Raji (cell line): ENCODE results near the gene CCDC110.

Experiments
- POLR2A ChIP-seq: IDR thresholded peaks from 2 replicates; pipeline ENCODE4 v1.6.1; 2011; ENCODE audit warnings: low read depth, low read length, control low read depth; ENCODE audit not compliant: insufficient read depth

The CCDC110 gene

DNA sequence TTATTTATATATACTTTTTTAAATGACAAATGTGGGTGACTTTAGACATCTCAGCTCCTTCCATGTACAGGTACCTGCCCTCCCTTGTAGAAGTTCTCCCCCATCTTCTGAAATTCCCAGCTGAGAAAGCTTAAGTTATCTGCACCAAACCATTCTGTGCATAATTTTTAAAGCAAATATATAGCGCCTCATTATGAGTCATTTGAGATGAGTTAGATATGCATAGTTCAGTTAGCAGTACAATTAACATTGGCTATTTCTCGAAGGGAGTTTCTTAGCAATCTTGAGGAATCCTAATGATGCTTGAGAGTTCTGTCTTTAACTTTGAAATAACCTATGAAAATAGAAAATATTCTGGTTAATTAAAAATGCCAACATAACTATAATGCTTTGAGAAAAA lies 26.3 kb downstream of the CCDC110 start:
- TF ChIP-seq POLR2A, result no peak

DNA sequence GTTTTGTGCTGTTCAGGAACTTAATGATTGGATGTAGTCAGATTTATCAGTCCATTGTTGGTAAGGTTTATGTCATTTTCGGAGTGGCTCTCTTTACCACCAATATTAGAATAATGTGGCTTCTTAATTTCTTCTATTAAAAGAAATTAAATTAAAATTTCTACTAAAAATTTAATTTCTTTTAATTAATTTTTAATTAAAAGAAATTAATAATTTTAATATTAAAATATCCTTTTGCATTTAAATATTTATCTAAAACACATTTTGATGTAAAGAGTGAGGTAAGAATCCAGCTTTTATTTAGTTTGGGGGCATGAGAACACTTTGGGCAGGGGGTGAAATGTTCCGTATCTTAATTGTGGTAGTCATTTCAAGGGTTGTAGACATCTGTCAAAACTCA lies 30.1 kb downstream of the CCDC110 start:
- TF ChIP-seq POLR2A, result no peak

DNA sequence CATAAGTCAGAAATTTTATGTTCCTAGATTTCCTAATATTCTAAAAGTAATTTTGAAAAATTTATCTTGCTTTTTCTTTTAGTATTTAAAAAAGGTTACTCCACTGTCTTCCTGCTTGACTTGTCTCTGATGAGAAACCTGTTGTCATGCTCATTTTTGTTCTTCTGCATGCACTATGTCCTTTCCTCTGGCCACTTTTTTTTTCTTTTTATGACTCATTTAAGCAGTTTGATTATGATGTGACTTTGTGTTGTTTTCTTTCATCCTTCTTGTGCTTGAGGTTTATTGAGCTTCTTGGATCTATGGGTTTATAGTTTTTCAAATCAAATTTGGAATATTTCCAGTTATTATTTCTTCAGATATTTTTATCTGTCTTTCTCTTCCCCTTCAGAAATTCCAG lies 33.7 kb downstream of the CCDC110 start:
- TF ChIP-seq POLR2A, result no peak

DNA sequence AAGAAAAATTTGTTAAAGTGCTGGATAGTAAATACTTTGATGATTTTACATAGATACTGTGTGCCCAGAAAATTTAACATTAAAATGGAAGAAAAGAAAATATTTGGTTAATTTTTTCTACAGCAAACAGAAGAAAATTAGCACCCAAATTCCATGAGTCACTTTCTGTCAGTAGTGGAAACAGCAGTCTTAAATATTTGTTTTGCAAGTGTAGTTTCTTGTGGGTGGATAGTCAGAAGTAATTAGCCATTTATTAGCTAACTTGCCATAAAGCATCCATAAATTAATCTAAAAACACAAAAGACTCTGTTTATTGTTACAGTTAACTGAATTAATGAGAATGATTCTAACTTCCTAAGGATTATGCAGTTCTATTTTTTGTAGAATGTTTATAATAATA lies 36.1 kb downstream of the CCDC110 start:
- TF ChIP-seq POLR2A, result no peak

DNA sequence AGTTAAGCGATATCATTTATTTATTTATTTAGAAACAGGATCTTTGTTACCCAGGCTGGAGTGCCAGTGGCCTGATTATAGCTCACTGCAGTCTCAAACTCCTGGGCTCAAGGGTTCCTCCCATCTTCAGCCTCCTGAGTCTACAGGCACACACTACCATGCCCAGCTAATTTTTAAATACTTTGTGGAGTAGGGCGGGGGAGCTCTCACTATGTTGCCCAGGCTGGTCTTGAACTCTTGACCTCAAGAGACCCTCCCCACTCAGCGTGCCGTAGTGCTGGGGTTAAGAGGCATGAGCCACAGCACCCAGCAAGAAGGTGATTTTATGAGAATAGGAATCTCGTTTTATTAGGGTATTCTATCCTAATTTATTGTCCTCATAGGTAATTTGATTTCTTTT lies 41.9 kb downstream of the CCDC110 start:
- TF ChIP-seq POLR2A, result no peak

DNA sequence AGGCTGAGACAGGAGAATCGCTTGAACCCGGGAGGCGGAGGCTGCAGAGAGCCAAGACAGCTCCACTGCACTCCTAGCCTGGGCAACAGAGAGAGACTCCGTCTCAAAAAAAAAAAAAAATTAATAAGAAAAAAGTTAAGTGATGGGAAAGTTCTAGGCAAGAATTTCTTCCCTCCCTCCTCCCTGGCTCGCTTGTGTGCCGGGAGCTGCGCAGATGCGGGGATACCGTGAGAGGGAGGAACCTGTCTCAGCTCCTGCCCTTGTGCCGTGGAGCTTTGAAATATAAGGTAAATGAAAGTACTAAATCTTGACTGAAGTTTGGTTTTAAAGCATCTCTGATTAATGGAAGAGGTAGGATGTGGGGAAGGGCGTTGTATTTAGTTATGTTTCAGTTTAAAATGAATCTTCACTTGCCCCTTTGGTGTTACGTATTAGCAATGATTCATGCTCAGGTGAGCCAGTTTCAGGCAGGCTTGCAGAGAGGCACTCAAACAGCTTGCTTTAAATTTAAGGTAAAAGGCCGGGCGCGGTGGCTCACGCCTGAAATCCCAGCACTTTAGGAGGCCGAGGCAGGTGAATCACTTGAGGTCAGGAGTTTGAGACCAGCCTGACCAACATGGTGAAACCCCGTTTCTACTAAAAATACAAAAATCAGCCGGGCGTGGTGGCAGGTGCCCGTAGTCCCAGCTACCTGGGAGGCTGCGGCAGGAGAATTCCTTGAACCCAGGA lies 44.4 kb downstream of the CCDC110 start:
- TF ChIP-seq POLR2A, result no peak

DNA sequence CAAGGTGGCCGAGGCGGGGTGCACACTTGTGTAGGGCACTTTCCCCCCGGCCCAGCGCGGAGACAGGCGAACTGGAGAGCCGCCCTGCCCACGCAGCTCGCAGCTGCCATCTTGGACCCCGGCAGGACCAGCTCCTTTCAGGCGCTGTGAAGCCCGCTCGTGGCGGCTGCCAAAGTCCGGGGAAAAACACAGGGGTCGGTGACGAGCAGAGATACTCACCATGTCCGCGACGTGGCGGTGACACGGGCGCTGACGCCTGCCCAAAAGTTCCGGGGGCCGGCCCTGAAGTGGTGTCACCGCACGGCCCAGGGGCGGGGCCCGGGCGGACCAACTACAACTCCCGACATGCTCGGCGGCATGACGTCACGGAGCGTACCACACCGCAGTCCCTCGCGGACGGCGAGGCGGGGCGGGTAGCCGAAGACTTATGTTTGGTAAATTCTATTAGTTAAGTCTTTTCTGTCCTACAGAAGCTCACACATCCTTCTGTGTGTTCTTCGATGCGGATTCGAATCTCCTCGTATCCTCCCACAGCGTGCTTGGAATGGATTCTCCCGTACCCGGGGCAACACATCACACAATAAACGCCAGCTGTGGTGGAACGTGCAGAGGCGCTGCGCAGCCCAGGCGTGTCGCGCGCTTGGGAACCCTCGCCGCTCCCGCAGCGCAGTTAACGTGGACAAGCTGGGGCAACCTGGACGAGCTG lies 45.7 kb downstream of the CCDC110 start, which contains the start of gene UFSP2:
Gene UFSP2, minus strand, starts transcription at position 318 of the 706 bp plus-strand sequence. Its CDS starts 96 bp downstream, at position 222.
- TF ChIP-seq POLR2A, result peak; percentile 79

DNA sequence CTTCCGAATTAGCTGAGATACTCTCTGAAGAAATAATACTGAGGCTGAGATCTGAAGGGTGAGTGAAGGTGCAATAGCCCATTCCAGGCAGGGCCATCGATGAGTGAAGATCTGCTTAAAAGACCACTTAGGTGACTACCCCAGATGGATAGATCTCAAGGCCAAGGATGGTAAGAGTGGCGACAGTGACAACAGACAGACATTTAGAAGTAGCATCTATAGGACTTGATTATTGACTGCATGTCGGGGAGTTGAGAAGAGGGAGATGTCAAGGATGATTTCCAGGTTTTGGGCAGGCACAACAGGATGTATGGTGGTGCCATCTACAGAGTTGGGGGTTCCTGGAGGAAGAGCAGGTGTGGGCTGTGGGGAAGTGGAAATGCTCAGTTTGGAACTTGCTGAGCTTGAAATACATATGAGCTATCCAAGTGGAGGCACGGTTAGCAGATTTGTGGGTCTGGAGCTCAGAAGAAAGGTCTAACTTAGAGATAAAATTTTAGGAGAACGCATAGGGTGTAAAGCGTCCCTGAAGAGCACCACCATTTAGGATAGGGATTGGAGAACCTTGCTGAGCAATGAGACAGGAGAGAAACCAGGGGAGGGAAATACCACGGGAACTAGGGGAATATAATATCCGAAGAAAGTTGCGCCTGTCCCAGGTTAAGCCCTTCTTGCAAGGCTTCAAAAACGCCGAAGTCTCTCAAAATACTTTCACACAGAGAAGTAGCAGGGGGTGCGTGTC lies 46.5 kb downstream of the CCDC110 start:
- no peak for TF ChIP-seq POLR2A

DNA sequence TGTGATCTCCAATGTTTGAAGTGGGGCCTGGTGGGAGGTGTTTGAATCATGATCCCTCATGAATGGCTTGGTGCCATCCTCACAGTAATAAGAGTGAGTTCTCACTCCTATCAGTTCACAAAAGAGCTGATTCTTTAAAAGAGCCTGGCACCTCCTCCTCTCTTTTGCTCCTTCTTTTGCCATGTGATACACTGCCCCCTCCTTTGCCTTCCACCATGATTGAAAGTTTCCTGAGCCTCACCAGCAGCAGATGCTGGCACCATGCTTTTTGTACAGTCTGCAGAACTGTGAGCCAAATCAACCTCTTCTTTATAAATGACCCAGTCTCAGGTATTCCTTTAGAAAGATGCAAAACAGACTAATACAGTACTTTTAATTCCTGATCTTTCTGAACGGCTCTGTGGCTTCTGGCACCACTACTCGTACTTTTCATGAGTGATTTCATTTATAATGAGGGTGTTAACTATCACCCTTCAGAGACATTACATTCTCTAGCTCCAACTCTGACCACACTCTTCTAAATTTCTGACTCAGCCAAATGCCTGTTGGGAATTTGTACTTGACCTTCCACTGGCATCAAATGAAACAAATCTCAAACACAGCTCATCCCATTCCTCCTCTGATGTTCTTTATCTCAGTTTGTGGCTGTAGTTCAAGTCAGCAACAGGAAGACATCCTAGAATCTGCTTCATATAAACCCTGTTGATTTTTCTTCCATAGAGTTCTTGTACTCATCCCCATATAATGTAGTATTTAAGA lies 50.0 kb downstream of the CCDC110 start:
- no peak for TF ChIP-seq POLR2A

DNA sequence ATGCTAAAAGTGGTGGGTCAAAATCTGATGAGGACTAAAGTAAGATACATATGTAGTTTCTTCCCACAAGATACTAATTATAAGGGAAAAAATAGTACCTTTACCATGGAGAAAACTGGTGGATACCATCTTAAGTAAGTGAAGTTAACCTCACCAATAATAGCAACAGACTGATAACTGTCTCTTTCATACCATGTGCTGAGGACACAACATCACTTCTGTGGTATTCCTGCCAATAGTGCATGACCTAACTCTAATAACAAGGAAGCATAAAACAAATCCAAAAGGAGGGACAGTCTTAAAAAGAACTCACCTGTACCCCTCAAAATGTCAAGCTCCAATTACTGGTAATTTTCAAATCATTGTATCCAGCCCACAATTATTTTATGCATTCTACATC lies 54.6 kb downstream of the CCDC110 start:
- no peak for TF ChIP-seq POLR2A

DNA sequence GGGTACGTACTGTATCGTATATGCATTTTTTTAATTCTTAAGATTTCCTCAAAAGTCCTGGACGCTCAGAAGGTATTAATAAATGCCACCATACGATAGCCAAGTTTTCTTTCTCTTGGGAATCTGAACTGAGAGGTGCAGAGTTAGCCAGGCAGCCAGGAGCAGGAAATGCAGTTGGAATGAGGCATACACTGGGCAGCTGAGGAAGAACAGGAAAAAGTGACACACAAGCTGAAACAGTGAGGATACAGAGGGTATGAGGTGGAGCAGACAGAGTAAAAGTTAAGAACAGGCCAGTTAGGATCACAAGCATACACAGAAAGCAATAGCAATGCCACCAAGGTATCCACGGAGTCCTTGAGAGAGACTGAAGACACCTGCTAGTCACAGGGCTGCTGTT lies 59.1 kb downstream of the CCDC110 start:
- no peak for TF ChIP-seq POLR2A

DNA sequence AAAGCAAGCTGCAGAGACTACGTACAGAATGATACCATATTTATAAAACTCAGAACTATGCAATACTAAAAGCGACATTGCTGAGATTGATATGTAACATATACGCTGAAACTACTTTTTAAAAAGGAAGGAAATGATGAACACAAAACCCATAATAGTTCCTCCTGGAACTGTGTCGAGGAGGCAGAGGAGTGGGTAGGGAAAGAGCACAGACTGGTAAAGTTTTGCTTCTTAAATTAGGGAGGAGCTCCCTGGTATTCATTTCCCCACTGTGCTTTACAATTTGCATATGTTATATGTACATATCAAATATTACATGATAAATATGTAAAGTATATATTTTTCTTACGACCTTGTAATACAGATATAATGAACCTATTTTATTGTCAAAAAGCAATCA lies 59.7 kb downstream of the CCDC110 start:
- TF ChIP-seq POLR2A, result no peak

DNA sequence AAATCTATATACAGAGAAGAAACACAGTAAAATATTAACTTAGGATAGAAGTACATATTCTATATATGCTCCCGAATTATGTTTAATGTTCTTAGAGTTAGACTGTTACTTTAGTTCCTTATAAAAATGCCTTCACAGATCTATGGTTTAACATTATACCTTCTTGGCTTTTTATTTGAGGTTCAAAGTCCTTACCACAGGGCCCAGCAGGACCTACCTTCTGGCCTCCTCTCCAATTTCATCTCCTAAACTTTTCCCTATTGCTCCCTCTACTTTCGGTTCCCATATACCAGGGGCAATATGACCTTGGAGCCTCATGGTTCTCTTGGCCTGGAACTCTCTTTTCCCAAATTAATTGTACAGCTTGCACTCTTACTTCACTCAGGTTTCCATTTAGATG lies 63.1 kb downstream of the CCDC110 start:
- no peak for TF ChIP-seq POLR2A

DNA sequence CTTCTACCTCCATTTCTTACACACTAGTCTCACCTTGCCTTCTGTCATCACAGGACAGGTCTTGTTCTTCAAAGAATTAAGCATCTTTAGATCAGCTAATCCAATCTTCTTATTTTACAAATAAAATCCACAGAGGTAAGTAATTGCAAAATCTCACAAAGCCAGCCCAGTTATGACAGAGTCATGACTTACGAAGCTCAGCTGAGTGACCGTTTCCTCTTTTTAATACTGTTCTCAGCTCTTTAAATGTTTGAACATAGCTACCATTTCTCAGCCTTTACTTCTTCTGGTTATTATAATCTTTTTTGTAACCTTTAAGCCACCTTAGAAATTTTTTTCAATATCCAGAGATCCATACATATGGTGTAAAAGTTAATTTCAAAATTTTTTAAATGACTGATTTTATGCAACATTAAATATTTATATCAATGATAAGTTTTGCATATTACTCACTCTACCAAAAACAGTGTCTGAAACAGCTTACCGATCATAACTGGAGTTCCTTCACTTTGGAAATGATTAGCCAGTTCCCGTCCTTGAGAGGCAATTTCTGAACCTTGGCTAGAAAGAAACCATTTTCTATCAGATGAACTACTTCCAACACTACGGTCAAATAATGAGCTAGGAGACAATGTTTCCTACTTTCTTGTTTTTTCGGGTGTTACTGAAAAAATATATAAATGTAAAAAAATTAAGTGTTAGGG lies 66.1 kb downstream of the CCDC110 start:
- no peak for TF ChIP-seq POLR2A
